Lung (tissue), 12 donors: Measurements from ENCODE around the gene NINJ1. TPM values are rescaled to one million over a fixed set of nuclear protein-coding genes. Genes with fewer than 3 reads are reported as not detected.
A peak's percentile ranks its signal among the peaks of the same experiment; 100 is the strongest.

Experiments
- ATAC-seq: fragments of 200-7000 bp; cut with Tn5 transposase; one replicate; pipeline ENCODE4 v1.9.1; 2020; ENCODE audit warnings: moderate number of reproducible peaks; ENCODE audit not compliant: insufficient read depth, low FRiP score
- DNase-seq, 3 donors: peaks; one replicate each; pipeline ENCODE4 v3.0.0-alpha.2; 2013 to 2017
- H3K27ac ChIP-seq, 2 donors: one replicate each; pipeline ENCODE4 v1.5.1; 2013; ENCODE audit warnings: mild to moderate bottlenecking in 2 of 2, moderate library complexity in 2 of 2, control low read depth in 1 of 2, inconsistent platforms in 1 of 2, low read depth in 1 of 2, low read length in 1 of 2
- H3K27me3 ChIP-seq, 3 donors: one replicate each; pipeline ENCODE4 v1.5.1; 2013; ENCODE audit warnings: low read length in 2 of 3; ENCODE audit not compliant: control insufficient read depth in 3 of 3, insufficient read depth in 3 of 3
- H3K36me3 ChIP-seq, 4 donors: one replicate each; pipeline ENCODE4 v1.5.1; 2013; ENCODE audit warnings: low read length in 4 of 4, mild to moderate bottlenecking in 1 of 4, moderate library complexity in 1 of 4; ENCODE audit not compliant: control insufficient read depth in 4 of 4, insufficient read depth in 4 of 4
- H3K4me1 ChIP-seq, 5 donors: one replicate each; pipeline ENCODE4 v1.5.1; 2013; ENCODE audit warnings: low read length in 5 of 5, mild to moderate bottlenecking in 2 of 5, moderate library complexity in 1 of 5; ENCODE audit not compliant: control insufficient read depth in 5 of 5, insufficient read depth in 5 of 5
- H3K4me3 ChIP-seq: one replicate; pipeline ENCODE4 v1.5.1; 2013; ENCODE audit warnings: mild to moderate bottlenecking, control low read depth, moderate library complexity
- H3K9ac ChIP-seq, 2 donors: one replicate each; pipeline ENCODE4 v1.5.1; 2013; ENCODE audit warnings: low read length in 2 of 2, control low read depth in 1 of 2; ENCODE audit not compliant: insufficient read depth in 1 of 2
- H3K9me3 ChIP-seq, 4 donors: one replicate each; pipeline ENCODE4 v1.5.1; 2013; ENCODE audit warnings: low read length in 3 of 4, mild to moderate bottlenecking in 1 of 4, moderate library complexity in 1 of 4; ENCODE audit not compliant: control insufficient read depth in 4 of 4, insufficient read depth in 3 of 4
- CTCF ChIP-seq: IDR thresholded peaks from 2 replicates; pipeline ENCODE4 v1.5.1; 2012; ENCODE audit warnings: mild to moderate bottlenecking; ENCODE audit errors: control extremely low read depth, extremely low read depth
- WGBS, 2 donors: extraction: QIAGEN DNeasy Blood & Tissue Kit; methylation state at CpG; one replicate each; pipeline ENCODE4 v1.1.7; 2013; 5-methylcytosine and 5-hydroxymethylcytosine counted together
- polyA plus RNA-seq, 2 donors: library from polyadenylated mRNA; stranded (reverse); fragments of 200-250 nt; gene quantifications; one replicate each; pipeline ENCODE4 v1.2.1, GENCODE V29; 2013
- total RNA-seq, 2 donors: library from RNA; depleted of rRNA in 1 of 2; stranded (reverse); fragments of >200 nt in 1 of 2; gene quantifications; one replicate each; pipeline ENCODE4 v1.2.1, GENCODE V29; 2014 to 2021
- donor health status: control.
- donor health status: control.
- donor health status: Bipolar disorder and iron deficiency.
- donor health status: healthy.
- donor health status: DM: yes; HTN: yes; CAD: no.

Gene NINJ1
- total and polyA plus RNA-seq, 4 donors: 44.3 to 324 (median 50.5) TPM

GRCh38 chr9:93081081-93081529, 52.9 kb downstream of the NINJ1 start:
- H3K36me3 ChIP-seq: no peaks in the 10 kb centered on the region
- ATAC-seq (no peak), DNase-seq (peak in 1 of 3 donors; percentile 13)
- no peak overlapping the region for H3K4me3 ChIP-seq
- no peak overlapping the region for H3K27ac ChIP-seq
- H3K27me3 ChIP-seq: no peaks in the 10 kb centered on the region
- H3K9ac ChIP-seq: no peak overlapping the region
- no peak for TF ChIP-seq CTCF
- WGBS, 2 donors: 92 to 94% methylated on average over 10 of the region's 10 CpGs
- peaks cover 0 to 3% (median 0%) of the 10 kb centered on the region in 4 donors for H3K9me3 ChIP-seq
- H3K4me1 ChIP-seq: peaks cover 0 to 12% (median 9%) of the 10 kb centered on the region in 5 donors

GRCh38 chr9:93080406-93080805, 53.6 kb downstream of the NINJ1 start:
- no peaks in the 10 kb centered on the region for H3K9me3 ChIP-seq
- WGBS, 2 donors: 91 to 98% methylated on average over 9 of the region's 9 CpGs
- no peaks in the 10 kb centered on the region for H3K36me3 ChIP-seq
- ATAC-seq (no peak), DNase-seq (peak in 1 of 3 donors; percentile 6)
- TF ChIP-seq CTCF: no peak
- H3K4me3 ChIP-seq: no peak overlapping the region
- no peak overlapping the region for H3K9ac ChIP-seq
- H3K27ac ChIP-seq: no peak overlapping the region
- no peaks in the 10 kb centered on the region for H3K27me3 ChIP-seq
- peaks cover 0 to 12% (median 9%) of the 10 kb centered on the region in 5 donors for H3K4me1 ChIP-seq

GRCh38 chr9:93079371-93079770, 54.7 kb downstream of the NINJ1 start:
- WGBS, 2 donors: 86 to 92% methylated on average over 13 of the region's 13 CpGs
- no peak for TF ChIP-seq CTCF
- peak in 1 of 3 donors; percentile 7 for DNase-seq

GRCh38 chr9:93077811-93078210, 56.2 kb downstream of the NINJ1 start:
- Histone ChIP-seq H3K27ac (no peak overlapping the region), H3K9me3 (no peaks in the 10 kb centered on the region), H3K4me3 (no peak overlapping the region), H3K36me3 (no peaks in the 10 kb centered on the region), H3K4me1 (peaks cover 0 to 5% (median 2%) of the 10 kb centered on the region in 5 donors), H3K27me3 (no peaks in the 10 kb centered on the region), H3K9ac (no peak overlapping the region)
- no peak for ATAC-seq
- DNase-seq: no peak
- TF ChIP-seq CTCF: no peak
- WGBS, 2 donors: 96 to 99% methylated on average over 16 of the region's 16 CpGs

More at GRCh38 chr9:93079371-93079770, 54.7 kb downstream of the NINJ1 start:
- H3K9me3 ChIP-seq: no peaks in the 10 kb centered on the region
- no peak overlapping the region for H3K27ac ChIP-seq
- H3K9ac ChIP-seq: no peak overlapping the region
- H3K27me3 ChIP-seq: no peaks in the 10 kb centered on the region
- no peak for ATAC-seq
- peaks cover 0 to 12% (median 9%) of the 10 kb centered on the region in 5 donors for H3K4me1 ChIP-seq
- no peak overlapping the region for H3K4me3 ChIP-seq
- H3K36me3 ChIP-seq: no peaks in the 10 kb centered on the region
